Esophagus squamous epithelium (tissue), 4 donors: ENCODE results near the gene NLK.
"Not testable (repeated sequence)": the region's sequence is repeated elsewhere in the genome, so short reads cannot be mapped to it uniquely, and the experiment has no call there.

Experiments
- POLR2A ChIP-seq, 4 donors: fragments of 450-650 bp; IDR thresholded peaks; one replicate each; pipeline ENCODE4 v1.6.1; 2017; ENCODE audit warnings: antibody characterized with exemption in 4 of 4, mild to moderate bottlenecking in 4 of 4, moderate library complexity in 3 of 4
- TF ChIP-seq, protein P1 (sequence below), 6 experiments: fragments of 450-650 bp in 4 of 6; fragments of 200-600 bp in 2 of 6; sonication (generic) in 2 of 6; IDR thresholded peaks; one replicate each; pipeline ENCODE4 v1.5.1; 2016 to 2019; ENCODE audit warnings: antibody characterized with exemption in 6 of 6, mild to moderate bottlenecking in 4 of 6, moderate library complexity in 4 of 6

GRCh38 chr17:28238547-28239270 lies 196.2 kb downstream of the NLK start:
- not testable (repeated sequence) for TF ChIP-seq POLR2A (IDR thresholded peaks at IDR 0.05)
- TF ChIP-seq, protein P1, sequence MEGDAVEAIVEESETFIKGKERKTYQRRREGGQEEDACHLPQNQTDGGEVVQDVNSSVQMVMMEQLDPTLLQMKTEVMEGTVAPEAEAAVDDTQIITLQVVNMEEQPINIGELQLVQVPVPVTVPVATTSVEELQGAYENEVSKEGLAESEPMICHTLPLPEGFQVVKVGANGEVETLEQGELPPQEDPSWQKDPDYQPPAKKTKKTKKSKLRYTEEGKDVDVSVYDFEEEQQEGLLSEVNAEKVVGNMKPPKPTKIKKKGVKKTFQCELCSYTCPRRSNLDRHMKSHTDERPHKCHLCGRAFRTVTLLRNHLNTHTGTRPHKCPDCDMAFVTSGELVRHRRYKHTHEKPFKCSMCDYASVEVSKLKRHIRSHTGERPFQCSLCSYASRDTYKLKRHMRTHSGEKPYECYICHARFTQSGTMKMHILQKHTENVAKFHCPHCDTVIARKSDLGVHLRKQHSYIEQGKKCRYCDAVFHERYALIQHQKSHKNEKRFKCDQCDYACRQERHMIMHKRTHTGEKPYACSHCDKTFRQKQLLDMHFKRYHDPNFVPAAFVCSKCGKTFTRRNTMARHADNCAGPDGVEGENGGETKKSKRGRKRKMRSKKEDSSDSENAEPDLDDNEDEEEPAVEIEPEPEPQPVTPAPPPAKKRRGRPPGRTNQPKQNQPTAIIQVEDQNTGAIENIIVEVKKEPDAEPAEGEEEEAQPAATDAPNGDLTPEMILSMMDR (IDR thresholded peaks at IDR 0.05): not testable (repeated sequence)
